ENCODE results near the gene MALT1.

GRCh38 chr18:58762781-58763171 lies 91.5 kb downstream of the MALT1 start:
- TF ChIP-seq CTCF (IDR thresholded peaks at IDR 0.05) (no peak), POLR2A (IDR thresholded peaks at IDR 0.05) (no peak)
